GM23338 (cell line): ENCODE measurements around the gene NT5C1A. TPM values are rescaled to one million over a fixed set of nuclear protein-coding genes. Genes with fewer than 3 reads are reported as not detected.

Experiments
- ATAC-seq: fragments of 200-7000 bp; cut with Tn5 transposase; 3 replicates; pipeline ENCODE4 v1.9.1; 2020
- DNase-seq: peaks from one replicate; pipeline ENCODE4 v3.0.0-alpha.2; 2015; ENCODE audit warnings: low spot score
- H2AFZ ChIP-seq: fragments of 200-600 bp; sonication (generic); 2 replicates; pipeline ENCODE4 v1.8.0; 2016; ENCODE audit warnings: antibody characterized with exemption, mild to moderate bottlenecking, moderate library complexity
- H3F3A ChIP-seq: fragments of 200-600 bp; sonication (generic); replicated peaks from 2 replicates; pipeline ENCODE4 v1.8.0; 2017; ENCODE audit warnings: antibody characterized with exemption, mixed run types, low read depth
- H3K27ac ChIP-seq: fragments of 200-600 bp; sonication (generic); 2 replicates; pipeline ENCODE4 v1.6.1; 2016; ENCODE audit warnings: low read depth
- H3K27me3 ChIP-seq: fragments of 200-600 bp; sonication (generic); 2 replicates; pipeline ENCODE4 v1.8.0; 2016; ENCODE audit warnings: mild to moderate bottlenecking, mixed run types, moderate library complexity; ENCODE audit not compliant: insufficient read depth
- H3K36me3 ChIP-seq: fragments of 200-600 bp; sonication (generic); 2 replicates; pipeline ENCODE4 v1.8.0; 2016; ENCODE audit warnings: mild to moderate bottlenecking; ENCODE audit not compliant: insufficient read depth
- H3K4me1 ChIP-seq: fragments of 200-600 bp; sonication (generic); 2 replicates; pipeline ENCODE4 v1.8.0; 2016; ENCODE audit warnings: mild to moderate bottlenecking, moderate library complexity; ENCODE audit not compliant: insufficient read depth
- H3K4me2 ChIP-seq: fragments of 200-600 bp; sonication (generic); 2 replicates; pipeline ENCODE4 v1.7.1; 2017; ENCODE audit warnings: mixed run types
- H3K4me3 ChIP-seq: fragments of 200-600 bp; sonication (generic); 2 replicates; pipeline ENCODE4 v1.6.1; 2016; ENCODE audit warnings: mixed run types
- H3K79me2 ChIP-seq: fragments of 200-600 bp; sonication (generic); replicated peaks from 2 replicates; pipeline ENCODE4 v1.8.0; 2017; ENCODE audit warnings: mild to moderate bottlenecking; ENCODE audit not compliant: insufficient read depth
- H3K9me2 ChIP-seq: fragments of 200-600 bp; sonication (generic); 2 replicates; pipeline ENCODE4 v1.8.0; 2017; ENCODE audit not compliant: insufficient read depth
- H4K20me1 ChIP-seq: fragments of 200-600 bp; sonication (generic); replicated peaks from 2 replicates; pipeline ENCODE4 v1.8.0; 2017; ENCODE audit warnings: mild to moderate bottlenecking; ENCODE audit not compliant: insufficient read depth
- H3K27ac Mint-ChIP-seq: 2 replicates; pipeline ENCODE4 v1.8.0; 2020; ENCODE audit warnings: inconsistent platforms, mild to moderate bottlenecking, moderate library complexity, mixed read lengths
- H3K27me3 Mint-ChIP-seq: 3 replicates; pipeline ENCODE4 v1.8.0; 2022; ENCODE audit warnings: low read depth, mild to moderate bottlenecking, moderate library complexity, mixed read lengths, inconsistent platforms; ENCODE audit not compliant: insufficient read depth, poor library complexity
- H3K36me3 Mint-ChIP-seq: 3 replicates; pipeline ENCODE4 v1.8.0; 2021; ENCODE audit warnings: low read depth, mild to moderate bottlenecking, inconsistent platforms, moderate library complexity, mixed read lengths
- H3K4me1 Mint-ChIP-seq: 3 replicates; pipeline ENCODE4 v1.8.0; 2020; ENCODE audit warnings: mild to moderate bottlenecking, inconsistent platforms, mixed read lengths
- H3K4me3 Mint-ChIP-seq: 3 replicates; pipeline ENCODE4 v1.8.0; 2021; ENCODE audit warnings: moderate library complexity, mild to moderate bottlenecking, inconsistent platforms, mixed read lengths
- H3K9me3 Mint-ChIP-seq: 3 replicates; pipeline ENCODE4 v1.8.0; 2020; ENCODE audit warnings: moderate library complexity, mild to moderate bottlenecking, inconsistent platforms, mixed read lengths
- CREB1 ChIP-seq: fragments of 250-450 bp; sonication (Bioruptor Pico); IDR thresholded peaks from 2 replicates; pipeline ENCODE4 v1.5.0; 2020; ENCODE audit warnings: low read depth, mild to moderate bottlenecking, moderate library complexity
- CTCF ChIP-seq, 2 experiments: fragments of 200-600 bp in 1 of 2; sonication (generic) in 1 of 2; conservative IDR thresholded peaks; 2 replicates each; pipeline versions ENCODE4 v1.5.1 to v1.6.1; 2016 to 2017; ENCODE audit warnings: antibody characterized with exemption in 2 of 2, low read depth in 2 of 2, mild to moderate bottlenecking in 2 of 2, moderate library complexity in 1 of 2
- ETS1 ChIP-seq: IDR thresholded peaks from 2 replicates; pipeline ENCODE4 v1.6.1; 2016; ENCODE audit warnings: antibody characterized with exemption
- EZH2 ChIP-seq: fragments of 200-600 bp; sonication (generic); IDR thresholded peaks from one replicate; pipeline ENCODE4 v1.8.0; 2017; ENCODE audit warnings: antibody characterized with exemption, mild to moderate bottlenecking, low read depth; ENCODE audit not compliant: unreplicated experiment
- EZH2phosphoT487 ChIP-seq: fragments of 200-600 bp; sonication (generic); IDR thresholded peaks from one replicate; pipeline ENCODE4 v1.8.1; 2018; ENCODE audit warnings: antibody characterized with exemption; ENCODE audit not compliant: unreplicated experiment
- JUNB ChIP-seq: IDR thresholded peaks from one replicate; pipeline ENCODE4 v1.6.1; 2016; ENCODE audit warnings: antibody characterized with exemption; ENCODE audit not compliant: unreplicated experiment
- NANOG ChIP-seq: IDR thresholded peaks from 2 replicates; pipeline ENCODE4 v1.6.1; 2016; ENCODE audit warnings: antibody characterized with exemption, borderline replicate concordance
- POLR2AphosphoS5 ChIP-seq: IDR thresholded peaks from 2 replicates; pipeline ENCODE4 v1.6.1; 2016; ENCODE audit warnings: antibody characterized with exemption, low read depth
- REST ChIP-seq: IDR thresholded peaks from one replicate; pipeline ENCODE4 v1.6.1; 2018; ENCODE audit warnings: antibody characterized with exemption; ENCODE audit not compliant: unreplicated experiment
- STAT1 ChIP-seq: IDR thresholded peaks from one replicate; pipeline ENCODE4 v1.6.1; 2016; ENCODE audit warnings: antibody characterized with exemption; ENCODE audit not compliant: unreplicated experiment
- ZNF114 ChIP-seq: fragments of 250-450 bp; sonication (Bioruptor Pico); IDR thresholded peaks from 2 replicates; pipeline ENCODE4 v1.5.0; 2020; ENCODE audit warnings: mild to moderate bottlenecking, moderate library complexity
- ZNF331 ChIP-seq: fragments of 250-450 bp; sonication (Bioruptor Pico); IDR thresholded peaks from 2 replicates; pipeline ENCODE4 v1.5.0; 2020; ENCODE audit warnings: low read depth, mild to moderate bottlenecking, moderate library complexity
- ZNF462 ChIP-seq: fragments of 250-450 bp; sonication (Bioruptor Pico); IDR thresholded peaks from 2 replicates; pipeline ENCODE4 v1.5.0; 2020; ENCODE audit warnings: mild to moderate bottlenecking, moderate library complexity
- polyA plus RNA-seq: library from polyadenylated mRNA; unstranded; fragments of >200 nt; fragmentation: Nextera tagmentation; extraction: Ambion mirVana; gene quantifications from 2 replicates; pipeline ENCODE4 v1.2.1, GENCODE V29; 2016
- total RNA-seq: library from RNA; depleted of rRNA; stranded (reverse); fragments of >200 nt; shearing (Covaris generic); gene quantifications from 2 replicates; pipeline ENCODE4 v1.2.3, GENCODE V29; 2014

NT5C1A gene
- total and polyA plus RNA-seq, 2 experiments from 2014 or later = not detected

- no peak overlapping the region for H3K27ac ChIP-seq
- no peaks in the 10 kb centered on the region for H3K36me3 Mint-ChIP-seq
- no peaks in the 10 kb centered on the region for H3K36me3 ChIP-seq
- H2AFZ ChIP-seq = no peak overlapping the region
- ATAC-seq = no peak
- H3K79me2 ChIP-seq = no peaks in the 10 kb centered on the region
- H3K9me3 Mint-ChIP-seq = no peaks in the 10 kb centered on the region
- peaks cover 48% of the 10 kb centered on the region for H3K27me3 ChIP-seq
- no peak overlapping the region for H3K27ac Mint-ChIP-seq
- H3F3A ChIP-seq = 0 out of 2 replicates have a peak, but pooled peaks cover 9% of the 10 kb centered on the region
- H3K4me3 Mint-ChIP-seq = no peak overlapping the region
- TF ChIP-seq POLR2AphosphoS5 (no peak), CTCF (conservative IDR thresholded peaks at IDR 0.05; ENCODE audit: low read depth in 2 of 2) (no peak), ZNF114 (CRISPR knock-in tag) (no peak), EZH2 (no peak), ZNF462 (CRISPR knock-in tag) (no peak), NANOG (no peak), ETS1 (no peak), EZH2phosphoT487 (no peak), REST (no peak), STAT1 (no peak), JUNB (no peak), ZNF331 (CRISPR knock-in tag) (no peak), CREB1 (CRISPR knock-in tag) (no peak)
- no peaks in the 10 kb centered on the region for H3K9me2 ChIP-seq
- peaks cover 17% of the 10 kb centered on the region for H3K4me1 Mint-ChIP-seq
- H3K27me3 Mint-ChIP-seq = peaks cover 39% of the 10 kb centered on the region
- no peak overlapping the region for H3K4me3 ChIP-seq
- no peak overlapping the region for H3K4me2 ChIP-seq
- peaks cover 10% of the 10 kb centered on the region for H3K4me1 ChIP-seq
- DNase-seq = no peak
- no peaks in the 10 kb centered on the region; the same call in 1 of the 2 replicates for H4K20me1 ChIP-seq
These were observed 29.1 kb downstream of the NT5C1A start for GRCh38 chr1:39642796-39643195.
